A172 (cell line): ENCODE results near the gene STRIP2. TPM values are rescaled to one million over a fixed set of nuclear protein-coding genes. Genes with fewer than 3 reads are reported as not detected.
A peak's percentile ranks its signal among the peaks of the same experiment; 100 is the strongest.
"Not testable (repeated sequence)": the region's sequence is repeated elsewhere in the genome, so short reads cannot be mapped to it uniquely, and the experiment has no call there.

Source experiments
- DNase-seq: peaks from one replicate; pipeline ENCODE4 v3.0.0-alpha.2; 2015; ENCODE audit warnings: low spot score
- total RNA-seq: library from RNA; depleted of rRNA; stranded (reverse); fragments of >200 nt; shearing (Covaris generic); gene quantifications from 2 replicates; pipeline ENCODE4 v1.2.3, GENCODE V29; 2014; rRNA removed

STRIP2 gene
- total RNA-seq, 1 experiment from 2014 or later: 6.3 TPM

- peak; percentile 68 for DNase-seq
These were observed 96.7 kb downstream of the STRIP2 start for GRCh38 chr7:129530795-129531391.

DNA sequence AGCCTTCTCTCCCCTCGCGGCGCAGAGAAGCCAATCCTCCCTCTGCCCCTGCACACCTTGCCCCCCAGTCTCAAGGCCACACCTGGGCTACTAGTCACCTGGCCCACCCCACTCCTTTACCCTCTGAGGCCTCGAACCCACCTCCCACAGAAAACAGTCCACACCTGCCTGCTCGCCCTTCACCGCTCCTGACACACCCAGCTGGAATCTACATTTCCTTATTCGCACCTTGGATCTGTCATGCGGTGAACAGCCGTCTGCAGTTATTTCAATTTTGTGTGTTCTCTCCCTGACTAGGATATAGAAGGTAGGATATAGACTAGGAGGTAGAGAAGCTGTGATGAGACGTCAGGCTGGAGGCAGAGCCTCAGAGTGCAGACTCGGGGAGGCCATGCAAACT, 97.5 kb downstream of the STRIP2 start:
- DNase-seq: no peak

- DNase-seq: no peak
These were observed 98.1 kb downstream of the STRIP2 start for GRCh38 chr7:129532375-129532774.

DNA sequence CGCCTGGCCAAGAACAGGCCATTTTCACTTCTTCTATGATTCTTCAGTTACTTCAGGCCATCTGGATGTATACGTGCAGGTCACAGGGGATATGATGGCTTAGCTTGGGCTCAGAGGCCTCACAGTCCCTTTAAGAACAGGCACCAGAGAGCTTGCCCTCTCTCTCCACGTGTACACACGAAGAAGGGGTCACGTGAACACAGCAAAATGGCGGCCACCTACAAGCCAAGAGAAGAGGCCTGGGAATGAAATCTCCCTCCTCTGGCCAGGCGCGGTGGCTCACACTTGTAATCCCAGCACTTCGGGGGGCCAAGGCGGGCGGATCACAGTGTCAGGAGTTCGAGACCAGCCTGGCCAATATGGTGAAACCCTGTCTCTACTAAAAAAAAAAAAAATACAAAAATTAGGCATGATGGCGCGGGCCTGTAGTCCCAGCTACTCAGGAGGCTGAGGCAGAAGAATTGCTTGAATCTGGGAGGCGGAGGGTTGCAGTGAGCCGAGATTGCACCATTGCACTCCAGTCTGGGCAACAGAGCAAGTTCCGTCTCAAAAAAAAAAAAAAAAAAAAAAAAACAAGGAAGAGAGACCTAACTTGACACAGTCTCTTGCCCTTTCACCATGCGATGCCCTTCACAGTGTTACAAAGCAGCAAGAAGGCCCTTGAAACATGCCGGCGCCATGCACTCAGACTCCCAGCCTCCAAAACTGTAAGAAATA, 100.5 kb downstream of the STRIP2 start:
- not testable (repeated sequence) for DNase-seq

GRCh38 chr7:129535896-129536295, 101.7 kb downstream of the STRIP2 start:
- DNase-seq: no peak

GRCh38 chr7:129536323-129536722, 102.1 kb downstream of the STRIP2 start:
- DNase-seq: no peak

Other genes with a start within 250 kb of the STRIP2 start
- gene SMO, start 245.8 kb upstream of the STRIP2 start, total RNA-seq: 28.6 and 31.4 TPM in 2 replicates
- gene AHCYL2, start 209.4 kb upstream of the STRIP2 start, total RNA-seq: 8.7 and 11.8 TPM in 2 replicates
- gene SMKR1, start 68.1 kb downstream of the STRIP2 start, total RNA-seq: 0.84 and 4.6 TPM in 2 replicates
- 6.0 and 16.2 TPM in 2 replicates for gene NRF1, start 177.3 kb downstream of the STRIP2 start, total RNA-seq